ENCODE data around the gene DVL2. TPM values are rescaled to one million over a fixed set of nuclear protein-coding genes. Genes with fewer than 3 reads are reported as not detected.
A peak's percentile ranks its signal among the peaks of the same experiment; 100 is the strongest.
"Not testable (repeated sequence)": the region's sequence is repeated elsewhere in the genome, so short reads cannot be mapped to it uniquely, and the experiment has no call there.

Gene DVL2
- polyA plus RNA-seq, 1 donor: 52.5 TPM

- DNase-seq: no peak
Measured at GRCh38 chr17:7258731-7259554, 24.6 kb upstream of the DVL2 start.

- DNase-seq: no peak
Measured at GRCh38 chr17:7256766-7257456, 22.6 kb upstream of the DVL2 start.

GRCh38 chr17:7254511-7254910 is 20.2 kb upstream of the DVL2 start:
- DNase-seq: no peak

- no peak for DNase-seq
Measured at GRCh38 chr17:7253082-7253481, 18.8 kb upstream of the DVL2 start.

GRCh38 chr17:7252176-7253043 is 18.1 kb upstream of the DVL2 start, which contains the start of gene ELP5:
TSS of gene ELP5 (plus strand) at chr17:7252215. CDS start at chr17:7252551, 336 bp downstream.
- peak; percentile 95 for DNase-seq

- DNase-seq: peak; percentile 100
Measured at GRCh38 chr17:7251661-7252175, 17.4 kb upstream of the DVL2 start, which contains the start of gene CTDNEP1. TSS of gene CTDNEP1 (minus strand) at chr17:7251734. CDS start at chr17:7251296, 438 bp downstream.

- no peak for DNase-seq
Measured at GRCh38 chr17:7250695-7251627, 16.6 kb upstream of the DVL2 start.

- no peak for DNase-seq
Measured at GRCh38 chr17:7249830-7250229, 15.5 kb upstream of the DVL2 start.

GRCh38 chr17:7249214-7249613 is 14.9 kb upstream of the DVL2 start:
- DNase-seq: no peak

- DNase-seq: no peak
Measured at GRCh38 chr17:7248796-7249195, 14.5 kb upstream of the DVL2 start.

- no peak for DNase-seq
Measured at GRCh38 chr17:7246779-7247178, 12.5 kb upstream of the DVL2 start.

- not testable (repeated sequence) for DNase-seq
Measured at GRCh38 chr17:7243838-7244237, 9.5 kb upstream of the DVL2 start.

- no peak for DNase-seq
Measured at GRCh38 chr17:7243453-7243729, 9.1 kb upstream of the DVL2 start.

GRCh38 chr17:7242717-7243452 is 8.6 kb upstream of the DVL2 start:
- DNase-seq: peak; percentile 97

- DNase-seq: peak; percentile 96
Measured at GRCh38 chr17:7241783-7242716, 7.7 kb upstream of the DVL2 start, which contains the start of gene GABARAP. TSS of gene GABARAP (minus strand) at chr17:7242449. CDS start at chr17:7242330, 119 bp downstream.

- DNase-seq: no peak
Measured at GRCh38 chr17:7241090-7241733, 6.9 kb upstream of the DVL2 start.

- DNase-seq: no peak
Measured at GRCh38 chr17:7240375-7240774, 6.1 kb upstream of the DVL2 start.

Data from left kidney (tissue), 2 donors.